ENCODE data around the gene MRTFA. TPM values are rescaled to one million over a fixed set of nuclear protein-coding genes. Genes with fewer than 3 reads are reported as not detected.

The MRTFA gene
- total and polyA plus RNA-seq, 9 of the 15 experiments (the other 6 are each of a cell fraction or from before 2014, with no cell fraction given), result 0.84 to 21.1 (median 3.7) TPM

DNA sequence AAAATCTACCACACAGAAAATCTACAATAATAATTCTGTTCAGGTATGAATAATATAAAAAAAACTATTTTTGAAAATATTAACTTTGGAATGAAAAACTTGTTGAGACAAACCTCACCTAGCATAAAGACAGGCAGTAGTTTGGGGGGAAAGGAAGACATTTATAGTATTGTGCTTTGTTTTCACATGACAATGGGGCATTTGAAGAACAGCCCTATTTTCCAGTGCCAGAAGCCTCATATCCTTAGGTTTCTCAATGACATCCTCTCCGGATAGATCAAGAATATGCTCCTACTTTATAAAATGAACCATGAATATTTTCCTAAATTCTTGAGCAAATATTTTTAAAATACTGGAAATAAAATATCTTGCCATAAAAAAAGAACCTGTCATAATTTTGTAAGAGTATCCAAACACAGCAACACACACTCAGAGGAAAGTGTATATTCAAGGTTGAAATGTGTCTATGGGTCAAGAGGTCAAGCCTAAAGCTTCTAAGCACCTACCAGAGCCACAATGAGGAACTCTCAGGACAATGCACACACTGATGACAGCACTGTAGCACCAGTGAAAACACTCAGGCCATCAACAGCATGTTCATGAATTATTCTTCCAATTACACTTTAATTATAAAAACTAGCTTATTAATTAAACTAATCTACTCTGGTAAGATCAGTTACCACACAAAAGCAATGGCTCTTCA, 68.7 kb downstream of the MRTFA start:
- no peaks in the 10 kb centered on the region for H3K79me2 ChIP-seq (ENCODE audit: control insufficient read depth, insufficient read depth, low read length)
- no peak overlapping the region for H3K4me2 ChIP-seq (ENCODE audit: insufficient read depth, low read length)
- H3K4me3 ChIP-seq, result no peak overlapping the region
- H3K9ac ChIP-seq (ENCODE audit: insufficient read depth in 1 of 2, low read depth in 2 of 2, low read length in 2 of 2), result no peak overlapping the region
- ChIA-PET POLR2A (interaction anchor here (0.5 kb wide), 1 partner anchor 236 kb away, joined by 4 read pairs; no protein-coding TSS in a partner anchor), CTCF (ENCODE audit: low intra/inter-chr PET ratio) (no interaction called here)
- no peak for DNase-seq (ENCODE audit: extremely low read depth in 1 of 4, low spot score in 3 of 4)
- WGBS (ENCODE audit: insufficient coverage, low coverage, missing lambda C conversion rate), result 85% methylated on average over 1 of the region's 1 CpG
- no peaks in the 10 kb centered on the region; a peak in 1 of 5 replicates for H3K4me1 ChIP-seq (replicated peaks in 1 of 2; ENCODE audit: control insufficient read depth in 2 of 2, insufficient read depth in 2 of 2, low read length in 2 of 2)
- in situ Hi-C loops (cut with MboI), result no loop called here
- H3K9me1 ChIP-seq (ENCODE audit: control insufficient read depth, insufficient read depth, low read length), result no peaks in the 10 kb centered on the region
- ATAC-seq, result no peak
- H3K9me3 ChIP-seq (replicated peaks; ENCODE audit: control insufficient read depth, insufficient read depth, low read depth, low read length), result no peaks in the 10 kb centered on the region; the same call in 1 of the 2 replicates
- H3K27me3 ChIP-seq (ENCODE audit: control insufficient read depth in 2 of 2, insufficient read depth in 2 of 2, low read length in 2 of 2), result no peaks in the 10 kb centered on the region
- no peak for FAIRE-seq
- H2AFZ ChIP-seq (ENCODE audit: low read depth, low read length), result no peak overlapping the region
- H4K20me1 ChIP-seq (replicated peaks; ENCODE audit: control insufficient read depth, insufficient read depth, low read length), result no peaks in the 10 kb centered on the region
- TF ChIP-seq RFX5 (IDR thresholded peaks at IDR 0.05; ENCODE audit: low read depth, low read length) (no peak), ZNF197 (CRISPR knock-in tag; IDR thresholded peaks at IDR 0.05; ENCODE audit: low read depth) (no peak)
- no TSS peak for BruUV-seq (replicated peaks)
- no peaks in the 10 kb centered on the region for H3K36me3 ChIP-seq (ENCODE audit: control insufficient read depth, insufficient read depth, low read length)
- H3K27ac ChIP-seq (ENCODE audit: extremely low read depth, low read depth, low read length), result no peak overlapping the region
- intact Hi-C loops (cut with micrococcal nuclease), result no loop called here

DNA sequence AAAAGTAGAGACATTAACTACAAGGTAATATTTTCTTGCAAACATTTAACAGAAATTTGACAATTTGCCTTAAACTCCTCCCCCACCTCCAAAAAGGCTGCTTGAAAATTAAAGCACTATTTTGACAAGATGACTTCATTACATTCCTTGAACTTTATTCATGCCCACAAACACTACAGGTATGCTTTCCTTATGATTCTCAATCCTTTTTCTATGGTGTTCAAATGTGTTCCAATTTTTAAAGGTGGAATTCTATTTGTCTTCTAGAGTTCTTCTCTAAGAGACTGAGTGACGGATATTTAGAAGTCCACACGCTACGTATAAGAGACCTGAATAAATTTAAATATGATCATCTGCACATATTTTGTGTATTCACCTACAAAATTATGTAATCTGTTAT, 69.4 kb downstream of the MRTFA start:
- no peak for TF ChIP-seq POLR3G (IDR thresholded peaks at IDR 0.05; ENCODE audit: extremely low read depth, insufficient read length, insufficient replicate concordance)
- TF ChIP-seq GATA2 (CRISPR knock-in tag; IDR thresholded peaks at IDR 0.05), result no peak
- TF ChIP-seq HIVEP1 (CRISPR knock-in tag; IDR thresholded peaks at IDR 0.05), result no peak
- FAIRE-seq (no peak), ATAC-seq (no peak), DNase-seq (ENCODE audit: extremely low read depth in 1 of 4, low spot score in 3 of 4) (no peak)
- no peak overlapping the region for H3K4me2 ChIP-seq (ENCODE audit: insufficient read depth, low read length)
- intact Hi-C loops (cut with micrococcal nuclease), result no loop called here
- ChIA-PET CTCF (ENCODE audit: low intra/inter-chr PET ratio) (no interaction called here), POLR2A (no interaction called here)
- H3K79me2 ChIP-seq (ENCODE audit: control insufficient read depth, insufficient read depth, low read length), result peaks cover 2% of the 10 kb centered on the region; the same call in 1 of the 3 replicates
- in situ Hi-C loops (cut with MboI), result no loop called here
- no peaks in the 10 kb centered on the region for H3K9me1 ChIP-seq (ENCODE audit: control insufficient read depth, insufficient read depth, low read length)
- no peak overlapping the region for H3K9ac ChIP-seq (ENCODE audit: insufficient read depth in 1 of 2, low read depth in 2 of 2, low read length in 2 of 2)
- no peaks in the 10 kb centered on the region; the same call in 1 of the 2 replicates for H3K9me3 ChIP-seq (replicated peaks; ENCODE audit: control insufficient read depth, insufficient read depth, low read depth, low read length)
- no peak overlapping the region for H2AFZ ChIP-seq (ENCODE audit: low read depth, low read length)
- H3K36me3 ChIP-seq (ENCODE audit: control insufficient read depth, insufficient read depth, low read length), result no peaks in the 10 kb centered on the region
- no TSS peak for BruUV-seq (replicated peaks)
- H3K27ac ChIP-seq (ENCODE audit: extremely low read depth, low read depth, low read length), result no peak overlapping the region
- 97% methylated on average over 3 of the region's 3 CpGs for WGBS (ENCODE audit: insufficient coverage, low coverage, missing lambda C conversion rate)
- H3K4me3 ChIP-seq, result no peak overlapping the region
- H4K20me1 ChIP-seq (replicated peaks; ENCODE audit: control insufficient read depth, insufficient read depth, low read length), result no peaks in the 10 kb centered on the region
- peaks cover 0 to 1% of the 10 kb centered on the region in 2 experiments; a peak in 2 of 5 replicates for H3K4me1 ChIP-seq (replicated peaks in 1 of 2; ENCODE audit: control insufficient read depth in 2 of 2, insufficient read depth in 2 of 2, low read length in 2 of 2)
- H3K27me3 ChIP-seq (ENCODE audit: control insufficient read depth in 2 of 2, insufficient read depth in 2 of 2, low read length in 2 of 2), result no peaks in the 10 kb centered on the region
